ENCODE results near the gene MLST8.
"Not testable (repeated sequence)": the region's sequence is repeated elsewhere in the genome, so short reads cannot be mapped to it uniquely, and the experiment has no call there.

The MLST8 gene

DNA sequence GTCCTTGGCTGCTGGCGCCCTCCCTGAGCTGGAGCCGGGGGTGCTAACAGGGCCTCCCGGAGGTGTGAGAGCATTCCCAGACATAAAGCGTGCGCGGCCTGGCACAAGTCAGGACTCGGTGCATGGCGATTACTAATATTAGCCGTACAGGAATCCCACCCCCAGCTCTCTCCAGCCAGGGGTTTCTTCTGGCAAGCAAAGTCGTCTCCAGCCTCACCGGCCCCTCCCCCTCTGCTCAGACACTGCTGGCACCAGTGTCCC is 13.9 kb upstream of the MLST8 start:
- no peak for DNase-seq

DNA sequence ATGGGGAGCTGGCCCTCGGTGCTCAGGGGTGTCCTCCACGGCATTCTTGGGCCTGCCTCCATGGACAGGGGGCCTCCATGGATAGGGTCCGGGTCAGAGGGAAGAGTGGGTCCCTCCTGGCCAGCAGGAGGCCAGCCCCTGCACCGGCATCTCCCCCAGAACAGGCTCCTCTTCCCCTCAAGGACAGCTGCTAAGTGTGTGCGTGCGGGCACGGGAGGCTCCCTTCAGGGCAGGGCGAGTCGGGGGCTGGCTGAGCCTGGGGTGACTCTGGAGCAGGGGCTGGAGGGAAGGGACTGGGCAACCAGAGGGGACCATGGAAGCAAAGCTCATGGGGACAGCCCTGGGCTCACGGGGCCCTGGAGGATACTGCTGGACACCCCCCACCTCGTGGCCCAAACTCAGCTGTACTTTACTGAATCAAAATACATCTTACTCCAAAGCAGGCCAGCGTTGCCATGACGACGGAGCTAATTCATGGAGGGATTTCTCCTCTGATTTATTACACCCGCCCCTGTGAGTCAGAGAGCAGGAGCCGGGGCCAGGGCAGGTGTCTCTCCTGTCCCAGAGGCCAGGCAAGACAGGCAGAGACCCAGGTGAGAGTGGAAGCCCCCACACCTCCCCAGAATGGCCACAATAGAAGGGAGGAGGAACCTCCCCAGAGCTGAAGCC is 11.0 kb upstream of the MLST8 start:
- DNase-seq, result no peak

DNA sequence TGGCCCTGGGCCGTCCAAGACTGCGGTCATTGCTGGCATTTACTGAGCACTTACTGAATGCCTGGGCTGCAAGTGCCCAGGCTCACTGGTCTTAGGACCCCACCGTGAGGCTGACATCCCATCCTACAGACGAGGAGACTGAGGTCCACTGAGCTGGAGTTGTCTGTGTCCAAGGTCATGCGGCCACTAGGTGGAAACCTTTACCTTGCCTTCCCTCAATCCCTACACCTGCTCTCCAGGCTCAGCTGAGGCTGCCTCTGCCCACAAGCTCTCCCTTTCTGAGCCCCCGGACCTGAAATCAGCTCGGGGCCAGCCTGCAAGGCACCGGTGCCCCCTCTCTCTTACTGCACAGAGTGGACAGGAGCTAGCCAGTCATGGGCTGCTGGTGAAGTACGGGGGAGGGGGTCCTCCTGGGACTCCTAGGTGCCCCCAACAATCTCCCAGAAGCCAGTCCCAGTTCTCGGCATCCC is 10.4 kb upstream of the MLST8 start:
- DNase-seq, result peak; percentile 8

DNA sequence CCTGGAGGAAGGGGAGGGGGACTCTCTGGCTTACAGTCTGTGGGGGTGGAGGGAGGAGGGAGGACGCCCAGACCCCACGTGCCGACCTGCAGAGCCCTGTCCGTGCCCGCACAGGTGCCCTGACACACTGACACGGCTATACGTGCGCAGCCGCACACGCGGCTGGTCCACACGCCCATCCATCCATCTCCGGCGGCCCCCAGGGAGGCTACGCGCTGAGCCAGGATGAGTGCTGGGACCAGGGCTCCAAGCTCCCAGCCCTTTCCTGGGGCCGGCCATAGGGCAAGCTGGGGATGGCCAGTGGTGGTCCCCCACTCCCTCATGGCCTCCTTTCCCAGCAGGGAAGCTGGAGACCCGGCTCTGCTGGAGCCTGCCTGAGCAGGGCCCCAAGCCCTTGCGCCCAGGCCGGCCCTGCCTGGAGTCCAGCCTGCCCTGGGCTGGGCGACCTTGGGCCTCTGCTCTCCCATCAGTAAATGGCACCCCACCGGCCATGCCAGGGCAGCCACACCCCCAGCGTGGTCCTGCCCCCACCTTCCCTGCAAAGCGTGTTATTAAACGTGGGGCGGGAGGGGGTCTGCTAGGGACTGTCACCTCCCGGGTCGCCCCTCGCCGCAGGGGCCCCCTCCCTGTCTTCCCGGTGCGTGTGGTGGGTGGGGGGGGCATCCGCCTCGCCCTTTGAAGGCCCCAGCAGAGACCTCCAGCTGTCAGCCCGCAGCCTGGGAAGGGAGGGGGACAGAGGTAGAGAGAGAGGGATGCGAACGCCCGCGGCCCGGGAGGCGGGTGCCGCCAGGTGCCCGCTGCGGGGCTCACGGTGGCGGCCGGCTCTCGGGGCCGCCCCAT is 9.7 kb upstream of the MLST8 start:
- no peak for DNase-seq

DNA sequence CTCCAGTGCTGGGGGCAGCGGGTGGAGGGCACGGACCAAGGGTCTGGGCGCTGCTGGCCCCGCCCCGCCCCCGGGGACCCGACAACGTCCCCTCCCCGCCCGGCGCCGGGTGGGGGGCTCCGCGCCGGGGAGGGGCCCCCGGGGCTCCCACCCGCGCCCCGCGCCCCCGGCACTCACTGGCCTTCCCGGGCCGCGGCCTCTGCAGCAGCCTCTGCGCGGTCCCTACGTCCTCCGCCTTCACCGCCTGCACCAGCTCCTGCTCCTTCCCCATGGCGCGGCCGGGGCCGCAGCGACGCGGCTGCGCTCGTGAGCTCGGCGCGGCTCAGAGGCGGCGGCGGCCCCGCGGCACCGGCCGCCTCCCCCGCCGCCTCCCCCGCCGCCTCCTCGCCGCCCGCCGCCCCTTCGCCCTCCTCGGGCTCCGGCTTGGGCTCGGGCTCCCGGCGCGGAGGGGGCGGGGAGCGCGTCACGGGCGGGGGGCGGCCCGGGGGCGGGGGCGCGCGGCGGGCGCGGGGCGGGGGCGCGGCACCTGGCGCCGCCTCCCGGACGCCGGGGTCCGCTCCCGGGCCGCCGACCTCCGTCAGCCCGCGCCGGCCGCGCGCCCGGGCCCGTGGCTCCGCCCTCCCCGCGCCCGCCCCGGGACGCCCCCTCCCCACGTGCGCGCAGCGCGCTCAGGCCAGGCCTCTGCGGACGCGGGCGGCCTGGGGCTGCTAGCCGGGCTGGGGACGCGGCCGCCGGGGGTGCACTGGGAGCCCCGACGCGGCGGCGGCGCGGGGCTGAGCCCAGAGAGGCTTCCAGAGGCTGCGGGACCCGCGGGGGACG is 8.9 kb upstream of the MLST8 start, which contains the start of gene CASKIN1:
Gene CASKIN1, minus strand, starts transcription at position 444 of the 819 bp plus-strand sequence. Its CDS starts 173 bp downstream, at position 271.
- no peak for DNase-seq

DNA sequence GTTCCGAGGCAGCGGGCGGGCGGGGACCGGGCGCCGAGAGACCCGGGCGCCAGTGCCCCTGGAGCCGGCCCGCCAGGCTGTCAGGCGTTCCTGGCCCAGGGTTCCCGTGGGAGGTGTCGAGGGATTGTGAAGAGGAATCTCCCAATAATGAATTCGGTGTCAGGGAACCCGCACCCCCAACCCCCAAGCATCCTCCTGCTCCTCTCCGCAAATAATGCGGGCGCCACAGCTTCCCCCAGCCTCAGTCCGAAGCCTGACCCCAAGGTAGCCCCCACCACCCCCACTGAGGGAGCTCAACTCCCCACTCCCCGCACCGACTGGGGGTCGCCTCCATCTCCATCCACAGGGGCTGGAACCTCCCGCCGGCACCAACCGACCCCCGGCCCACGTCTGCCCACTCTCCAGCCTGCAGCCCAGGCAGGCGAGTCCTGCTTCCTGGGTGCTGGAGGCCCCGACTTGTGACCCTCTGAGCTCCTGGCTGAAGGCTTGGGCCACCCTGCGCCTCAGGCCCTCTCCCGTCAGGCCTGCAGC is 8.2 kb upstream of the MLST8 start:
- no peak for DNase-seq

DNA sequence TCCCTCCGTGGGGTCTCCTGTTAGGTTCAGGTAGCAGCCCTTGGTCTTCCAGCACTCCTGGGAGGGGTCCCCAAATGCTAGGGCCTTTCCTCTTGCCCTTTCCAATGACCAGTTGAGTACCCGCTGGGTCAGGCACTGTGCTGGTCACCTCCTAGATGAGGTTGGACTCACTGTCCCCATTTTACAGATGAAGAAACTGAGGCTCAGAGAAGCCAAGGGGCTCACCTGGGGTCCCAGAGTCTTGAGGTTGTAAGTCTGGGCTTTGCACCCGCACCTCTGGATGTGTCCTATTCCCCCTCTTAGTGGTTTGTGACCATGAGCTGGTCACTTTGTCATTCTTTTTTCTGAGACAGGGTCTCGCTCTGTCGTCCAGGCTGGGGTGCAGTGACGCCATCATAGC is 7.5 kb upstream of the MLST8 start:
- DNase-seq, result no peak

DNA sequence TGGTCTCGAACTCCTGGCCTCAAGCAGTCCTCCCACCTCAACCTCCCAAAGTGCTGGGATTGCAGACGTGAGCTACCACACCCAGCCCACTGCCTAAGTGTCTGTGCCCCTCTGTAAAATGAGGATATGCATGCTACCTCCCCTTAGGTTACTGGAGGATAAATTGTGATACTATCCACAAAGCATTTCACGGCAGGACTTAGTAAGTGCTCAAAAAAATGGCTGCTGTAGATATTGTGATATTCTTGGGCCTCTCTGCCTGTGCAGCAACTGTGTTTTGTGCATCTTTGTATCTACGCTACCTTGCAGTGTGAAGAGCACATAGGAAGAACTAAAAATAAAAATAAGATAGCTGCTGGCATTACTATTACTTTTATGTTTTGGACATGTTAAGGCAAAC is 7.0 kb upstream of the MLST8 start:
- DNase-seq, result no peak

DNA sequence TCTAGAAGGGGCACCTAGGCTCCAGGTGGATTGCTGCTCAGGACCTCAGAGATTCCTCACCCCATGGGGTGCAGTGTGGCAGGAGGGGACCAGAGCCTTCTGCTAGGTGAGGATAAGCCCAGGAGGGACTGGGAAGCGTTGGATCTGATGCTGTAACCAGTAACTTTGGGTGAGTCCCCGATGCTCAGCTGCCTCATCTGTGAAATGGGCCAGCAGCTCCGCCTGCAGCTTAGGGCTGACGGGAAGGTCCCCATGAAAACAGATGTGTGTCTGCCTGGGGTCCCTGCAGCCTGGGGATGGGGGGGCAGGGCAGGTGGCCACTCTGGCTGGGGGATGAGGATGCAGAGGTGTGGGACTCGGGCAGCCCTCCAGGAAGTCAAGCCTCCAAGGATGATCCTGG is 6.2 kb upstream of the MLST8 start:
- no peak for DNase-seq

DNA sequence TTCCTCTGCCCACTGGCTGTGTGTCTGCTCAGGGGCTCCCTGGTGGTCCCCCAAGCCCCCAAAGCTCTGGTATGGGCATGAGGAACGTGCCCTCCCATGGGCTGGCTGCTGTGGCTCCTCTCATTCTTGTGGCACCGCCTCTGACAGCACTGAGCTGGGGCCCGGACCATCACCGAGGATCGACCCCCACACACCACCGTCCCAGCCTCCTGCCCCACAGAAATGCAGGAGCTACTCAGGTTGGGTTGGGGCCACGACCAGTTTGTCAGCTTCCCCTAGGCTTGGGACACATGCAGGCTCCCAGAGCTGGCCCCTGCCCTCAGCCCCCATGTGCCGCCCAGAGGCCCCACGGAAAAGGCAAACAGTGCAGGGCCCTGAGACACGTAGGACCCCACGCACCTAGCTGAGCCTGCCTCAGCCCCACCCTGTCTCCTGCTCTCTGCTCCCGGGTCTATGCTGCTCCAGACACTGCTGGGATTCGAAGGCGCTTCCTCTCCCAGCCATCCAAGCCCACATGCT is 5.6 kb upstream of the MLST8 start:
- DNase-seq, result no peak

DNA sequence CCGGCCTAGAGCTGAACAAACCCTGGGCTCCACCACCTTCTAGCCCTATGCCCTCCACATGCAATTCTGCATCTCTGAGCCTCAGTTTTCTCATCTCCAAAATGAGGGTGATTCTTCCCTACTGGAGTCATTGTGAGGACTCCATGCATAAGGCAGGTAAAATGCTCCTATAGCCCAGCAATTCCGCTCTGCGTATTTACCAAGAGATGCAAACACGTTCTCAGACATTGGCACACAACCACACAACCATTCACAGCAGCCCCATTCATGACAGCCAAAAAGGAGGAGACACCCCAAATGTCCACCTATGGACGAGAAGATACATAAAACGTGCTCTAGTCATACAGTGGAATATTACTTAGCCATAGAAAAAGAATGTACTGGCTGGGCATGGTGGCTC is 4.9 kb upstream of the MLST8 start:
- DNase-seq, result no peak

DNA sequence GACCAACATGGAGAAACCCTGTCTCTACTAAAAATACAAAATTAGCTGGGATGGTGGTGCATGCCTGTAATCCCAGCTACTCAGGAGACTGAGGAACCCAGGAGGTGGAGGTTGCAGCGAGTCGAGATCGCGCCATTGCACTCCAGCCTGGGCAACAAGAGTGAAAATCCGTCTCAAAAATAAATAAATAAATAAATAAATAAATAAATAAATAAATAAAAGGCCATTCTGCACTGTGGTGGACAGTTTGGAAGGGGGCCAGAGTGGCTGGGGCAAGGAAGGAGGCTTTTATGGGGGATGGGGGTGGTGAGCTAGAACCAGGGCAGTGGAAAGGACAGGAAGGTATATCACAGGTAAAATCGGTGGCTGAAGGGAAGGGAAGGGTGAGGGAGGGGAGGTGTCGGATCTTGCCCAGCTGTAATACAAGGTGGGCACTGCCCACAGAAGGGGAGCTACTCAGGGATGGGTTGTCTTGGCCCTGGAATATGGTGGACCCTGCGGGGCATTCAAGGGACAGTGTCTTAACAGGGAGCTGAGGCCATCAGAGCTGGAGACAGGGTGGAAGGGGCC is 2.0 kb upstream of the MLST8 start:
- DNase-seq, result not testable (repeated sequence)

DNA sequence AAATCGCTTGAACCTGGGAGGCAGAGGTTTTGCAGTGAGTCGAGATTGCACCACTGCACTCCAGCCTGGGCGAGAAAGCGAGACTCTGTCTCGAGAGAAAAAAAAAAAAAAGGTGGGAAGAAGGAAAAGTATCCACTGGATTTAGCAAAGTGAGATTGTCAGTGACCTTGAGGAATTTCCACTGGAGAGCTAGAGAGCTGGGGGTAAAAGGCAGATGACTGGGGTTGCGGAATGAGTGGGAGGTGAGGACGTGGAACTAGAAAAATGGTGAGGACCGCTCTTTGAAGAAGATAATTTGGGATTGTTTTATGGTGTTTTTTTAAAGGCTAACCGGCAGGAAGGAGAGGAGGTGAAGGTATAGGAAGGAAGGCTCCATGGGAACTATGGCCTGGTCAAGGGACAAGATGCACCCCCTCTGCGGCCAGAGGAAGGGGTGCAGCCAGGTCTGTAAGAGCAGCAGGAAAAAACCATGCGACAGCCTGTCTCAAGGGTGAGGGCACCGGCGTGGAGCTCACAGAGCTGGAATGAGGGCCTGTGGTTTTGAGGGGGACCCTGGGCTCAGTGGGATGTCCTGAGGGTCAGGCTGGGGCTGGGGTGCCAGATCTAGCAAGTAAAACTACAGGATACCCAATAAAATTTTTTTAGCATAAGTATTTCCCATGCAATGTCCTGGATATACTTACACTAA is 694 bp upstream of the MLST8 start:
- no peak for DNase-seq

DNA sequence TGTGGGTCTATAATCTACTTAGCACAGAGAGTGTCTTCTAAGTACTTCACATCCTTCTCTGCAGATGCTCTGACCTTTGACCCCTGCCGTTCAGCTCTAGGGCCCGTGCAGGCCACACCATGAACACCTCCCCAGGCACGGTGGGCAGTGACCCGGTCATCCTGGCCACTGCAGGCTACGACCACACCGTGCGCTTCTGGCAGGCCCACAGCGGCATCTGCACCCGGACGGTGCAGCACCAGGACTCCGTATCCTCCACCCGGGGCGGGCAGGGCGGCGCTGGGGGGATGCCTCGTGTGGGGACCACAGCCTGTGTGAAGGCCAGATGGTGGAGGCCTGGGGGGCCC is 686 bp downstream of the MLST8 start:
- no peak for DNase-seq

DNA sequence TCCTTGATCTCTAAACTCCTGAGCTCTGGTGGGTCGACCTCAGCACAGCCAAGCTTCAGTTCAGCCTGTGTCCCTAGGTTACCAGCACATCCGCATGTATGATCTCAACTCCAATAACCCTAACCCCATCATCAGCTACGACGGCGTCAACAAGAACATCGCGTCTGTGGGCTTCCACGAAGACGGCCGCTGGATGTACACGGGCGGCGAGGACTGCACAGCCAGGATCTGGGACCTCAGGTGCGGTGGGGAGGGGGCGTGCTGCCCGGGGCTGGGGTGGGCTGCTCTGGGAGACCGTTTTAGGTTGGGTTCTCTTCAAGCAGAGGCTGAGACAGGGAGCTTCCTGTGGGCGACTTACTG is 1.1 kb downstream of the MLST8 start:
- DNase-seq, result no peak

DNA sequence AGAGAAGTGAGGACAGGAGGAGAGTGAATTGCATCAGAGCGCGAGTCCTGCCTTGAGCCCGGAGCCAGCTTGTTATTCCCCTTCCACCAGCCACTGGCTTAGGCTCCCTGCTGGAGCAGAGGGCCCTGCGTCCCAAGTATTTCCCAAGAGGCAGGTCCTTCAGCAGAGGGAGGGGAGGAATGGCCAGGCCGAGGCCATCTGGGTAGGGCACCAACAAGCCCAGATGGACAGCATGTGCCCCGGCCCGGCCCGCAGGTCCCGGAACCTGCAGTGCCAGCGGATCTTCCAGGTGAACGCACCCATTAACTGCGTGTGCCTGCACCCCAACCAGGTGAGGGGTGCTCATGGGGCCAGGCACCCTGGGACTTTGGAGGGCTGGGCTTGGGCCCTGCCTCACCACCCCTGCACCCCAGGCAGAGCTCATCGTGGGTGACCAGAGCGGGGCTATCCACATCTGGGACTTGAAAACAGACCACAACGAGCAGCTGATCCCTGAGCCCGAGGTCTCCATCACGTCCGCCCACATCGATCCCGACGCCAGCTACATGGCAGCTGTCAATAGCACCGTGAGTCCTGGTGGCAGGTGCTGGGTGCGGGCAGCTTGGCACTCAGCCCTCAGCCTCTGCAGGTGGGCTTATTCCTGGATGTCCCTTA is 1.7 kb downstream of the MLST8 start:
- no peak for DNase-seq

DNA sequence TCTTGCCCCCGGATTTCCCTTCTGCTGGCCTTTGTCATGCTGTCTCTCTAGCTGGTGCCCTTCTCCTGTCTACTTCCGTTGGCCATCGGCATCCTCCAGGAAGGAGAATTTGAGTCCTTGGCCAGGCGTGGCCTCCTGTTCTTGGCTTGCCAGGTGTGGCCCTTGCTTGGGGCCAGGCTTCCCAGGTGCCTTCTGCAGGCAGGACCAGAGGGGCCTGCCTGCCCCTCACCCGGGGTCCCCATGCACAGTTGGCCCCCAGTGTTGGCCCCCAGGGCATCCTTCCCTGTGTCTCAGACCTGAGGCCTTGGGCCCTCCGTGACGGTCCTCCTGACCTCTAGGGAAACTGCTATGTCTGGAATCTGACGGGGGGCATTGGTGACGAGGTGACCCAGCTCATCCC is 2.6 kb downstream of the MLST8 start:
- no peak for DNase-seq

DNA sequence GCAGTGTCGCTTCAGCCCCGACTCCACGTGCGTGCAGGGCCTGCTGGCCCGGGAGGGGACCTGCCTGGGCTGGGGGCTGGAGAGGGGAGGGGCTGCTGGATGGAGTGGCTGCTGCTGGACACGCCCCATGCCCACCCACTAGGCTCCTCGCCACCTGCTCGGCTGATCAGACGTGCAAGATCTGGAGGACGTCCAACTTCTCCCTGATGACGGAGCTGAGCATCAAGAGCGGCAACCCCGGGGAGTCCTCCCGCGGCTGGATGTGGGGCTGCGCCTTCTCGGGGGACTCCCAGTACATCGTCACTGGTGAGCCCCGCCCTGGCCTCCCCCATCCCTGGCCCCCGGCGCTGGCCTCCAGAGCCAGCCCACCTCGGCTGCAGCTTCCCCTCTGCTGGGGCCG is 3.1 kb downstream of the MLST8 start:
- no peak for DNase-seq

DNA sequence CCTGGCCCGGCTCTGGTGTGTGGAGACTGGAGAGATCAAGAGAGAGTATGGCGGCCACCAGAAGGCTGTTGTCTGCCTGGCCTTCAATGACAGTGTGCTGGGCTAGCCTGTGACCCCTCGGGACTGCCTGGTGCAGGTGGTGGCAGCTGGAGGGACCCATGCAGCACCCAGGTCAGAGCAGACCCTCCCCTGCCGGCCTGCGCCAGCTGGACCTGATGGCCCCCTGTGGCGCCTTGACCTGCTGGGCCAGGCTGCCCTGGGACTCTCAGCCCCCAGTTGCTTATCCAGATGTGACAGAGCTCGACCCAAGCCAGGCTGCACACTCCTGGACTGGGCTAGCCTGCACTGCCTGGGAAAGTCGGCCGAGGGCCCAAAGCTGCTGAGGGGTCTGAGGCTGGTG is 3.5 kb downstream of the MLST8 start:
- DNase-seq, result no peak

DNA sequence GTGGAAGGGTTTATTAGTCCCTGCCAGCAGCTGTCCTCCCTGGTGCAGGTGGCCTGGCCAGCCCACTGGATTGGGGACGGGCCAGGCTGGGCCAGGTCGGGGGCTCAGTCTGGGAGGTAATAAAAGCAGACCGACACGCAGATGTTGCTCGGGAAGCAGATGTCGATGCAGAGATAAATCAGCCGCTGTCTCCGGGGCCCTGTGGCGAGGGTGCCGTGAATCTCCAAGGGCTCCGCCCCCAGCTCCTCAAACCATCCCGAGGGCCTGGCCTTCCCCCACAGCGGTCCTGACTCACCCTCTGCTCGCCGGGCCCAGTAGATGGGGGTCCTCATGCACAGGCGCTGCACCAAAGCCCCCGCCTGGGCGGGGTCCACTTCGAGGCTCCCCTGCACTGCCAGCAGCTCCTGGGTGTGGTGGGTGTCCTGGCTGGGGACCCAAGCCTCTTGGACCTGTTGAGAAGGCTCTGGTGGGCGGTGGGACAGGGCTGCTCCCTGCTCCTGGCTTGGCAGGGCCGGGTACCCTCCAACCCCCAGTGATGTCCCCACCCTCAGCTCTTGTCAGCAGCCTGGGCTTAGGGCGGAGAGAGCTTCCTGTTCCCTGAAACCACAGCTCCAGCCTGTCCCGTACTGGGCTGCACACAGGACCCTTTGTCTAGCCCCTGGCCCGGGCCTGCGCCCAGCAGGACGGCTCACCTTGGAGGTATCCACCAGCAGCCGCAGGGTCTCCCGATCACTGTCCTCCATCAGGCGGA is 4.2 kb downstream of the MLST8 start:
- no peak for DNase-seq

DNA sequence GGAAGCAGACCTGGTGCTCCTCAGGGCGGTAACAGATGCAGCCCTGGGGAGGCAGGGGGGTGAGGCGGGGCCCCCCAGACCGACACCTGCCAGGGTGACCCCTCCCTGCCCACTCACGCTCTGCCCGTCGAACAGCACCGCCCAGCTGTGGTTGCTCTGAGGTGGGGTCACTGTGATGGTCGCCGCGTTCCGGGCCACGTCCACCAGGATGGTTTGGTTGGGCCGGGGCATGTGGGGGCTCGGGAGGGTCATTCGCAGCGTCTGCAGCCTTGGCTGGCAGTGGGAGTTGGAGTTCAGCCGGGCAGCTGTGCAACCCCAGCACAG is 4.7 kb downstream of the MLST8 start:
- no peak for DNase-seq
